Keratinocyte (primary cell): ENCODE data around the gene AHCYL2. TPM values are rescaled to one million over a fixed set of nuclear protein-coding genes. Genes with fewer than 3 reads are reported as not detected.

ENCODE experiments used
- DNase-seq: peaks from one replicate; pipeline ENCODE4 v3.0.0-alpha.2; 2011; ENCODE audit warnings: low read depth, missing footprints, low spot score
- FAIRE-seq: peaks from 2 replicates; lab custom pipeline; 2011; peaks lifted over from hg19 to GRCh38; lab: Jason Lieb, UNC
- H2AFZ ChIP-seq: 2 replicates; pipeline ENCODE4 v1.6.0; 2012; ENCODE audit warnings: low read length, control low read depth, inconsistent platforms; ENCODE audit not compliant: control insufficient read depth
- H3K27ac ChIP-seq: 2 replicates; pipeline ENCODE4 v1.5.1; 2011; ENCODE audit warnings: low read length; ENCODE audit not compliant: control insufficient read depth, insufficient read depth
- H3K27me3 ChIP-seq: 3 replicates; pipeline ENCODE4 v1.6.0; 2011; ENCODE audit warnings: low read length; ENCODE audit not compliant: control insufficient read depth, insufficient read depth; ENCODE audit errors: extremely low read depth
- H3K36me3 ChIP-seq, 2 experiments: 2 replicates in 1 of 2; 3 replicates in 1 of 2; pipeline ENCODE4 v1.5.1; 2011; ENCODE audit warnings: low read length in 2 of 2, mild to moderate bottlenecking in 1 of 2; ENCODE audit not compliant: control insufficient read depth in 2 of 2, insufficient read depth in 2 of 2; ENCODE audit errors: extremely low read depth in 1 of 2
- H3K4me1 ChIP-seq: 3 replicates; pipeline ENCODE4 v1.5.1; 2011; ENCODE audit warnings: low read length; ENCODE audit not compliant: control insufficient read depth, insufficient read depth; ENCODE audit errors: extremely low read depth
- H3K4me2 ChIP-seq: 3 replicates; pipeline ENCODE4 v1.6.0; 2011; ENCODE audit warnings: low read depth, low read length; ENCODE audit not compliant: control insufficient read depth, insufficient read depth; ENCODE audit errors: extremely low read depth
- H3K4me3 ChIP-seq, 3 experiments: fragments of 200-600 bp in 1 of 3; sonication (generic) in 1 of 3; 2 replicates in 2 of 3; 3 replicates in 1 of 3; pipeline ENCODE4 v1.5.1; 2011 to 2016; ENCODE audit warnings: low read length in 3 of 3, mild to moderate bottlenecking in 3 of 3, control low read depth in 2 of 3, inconsistent platforms in 1 of 3, low read depth in 1 of 3, mixed read lengths in 1 of 3, mixed run types in 1 of 3, moderate library complexity in 1 of 3; ENCODE audit not compliant: control insufficient read depth in 2 of 3, insufficient read depth in 2 of 3; ENCODE audit errors: extremely low read depth in 1 of 3
- H3K79me2 ChIP-seq: 2 replicates; pipeline ENCODE4 v1.6.0; 2012; ENCODE audit warnings: low read length; ENCODE audit not compliant: control insufficient read depth, insufficient read depth
- H3K9ac ChIP-seq: 3 replicates; pipeline ENCODE4 v1.6.0; 2011; ENCODE audit warnings: low read length; ENCODE audit not compliant: control insufficient read depth, insufficient read depth; ENCODE audit errors: extremely low read depth
- H3K9me1 ChIP-seq: 3 replicates; pipeline ENCODE4 v1.6.0; 2011; ENCODE audit warnings: low read length; ENCODE audit not compliant: control insufficient read depth, insufficient read depth; ENCODE audit errors: extremely low read depth
- H3K9me3 ChIP-seq: 2 replicates; pipeline ENCODE4 v1.5.1; 2012; ENCODE audit warnings: low read depth, low read length; ENCODE audit not compliant: control insufficient read depth
- H4K20me1 ChIP-seq: 3 replicates; pipeline ENCODE4 v1.6.0; 2011; ENCODE audit warnings: low read length; ENCODE audit not compliant: control insufficient read depth, insufficient read depth; ENCODE audit errors: extremely low read depth
- EZH2 ChIP-seq: IDR thresholded peaks from one replicate; pipeline ENCODE4 v1.6.1; 2012; ENCODE audit warnings: inconsistent platforms, mild to moderate bottlenecking, low read length, moderate library complexity
- dilution Hi-C: fragments of 300-500 bp; cut with MboI; formaldehyde crosslinking; loops from one replicate; pipeline ENCODE4 v1.7.0; 2020; ENCODE audit warnings: low sequenced_read_pairs; ENCODE audit not compliant: extremely low pct_ligation_motif_present
- polyA minus RNA-seq, 3 experiments: library from RNA; depleted of rRNA, polyadenylated mRNA; stranded (reverse); fragments of >200 nt; gene quantifications; 1 replicate in 1 of 3; 2 replicates in 1 of 3; 3 replicates in 1 of 3; pipeline ENCODE4 v1.2.3, GENCODE V29; 2011
- polyA plus RNA-seq, 5 experiments: library from polyadenylated mRNA; depleted of rRNA in 3 of 5; stranded (reverse) in 3 of 5; stranded (forward) in 1 of 5; unstranded in 1 of 5; fragments of >200 nt; gene quantifications; 1 replicate in 1 of 5; 2 replicates in 3 of 5; 3 replicates in 1 of 5; pipeline versions ENCODE4 v1.2.1 to v1.2.3, GENCODE V29; 2011 to 2012; ENCODE audit warnings: missing spikeins in 2 of 5, low read depth in 1 of 5, low replicate concordance in 1 of 5
- TF ChIP-seq, protein P1 (sequence below), 3 experiments: IDR thresholded peaks in 1 of 3; conservative IDR thresholded peaks in 1 of 3; optimal IDR thresholded peaks in 1 of 3; 2 replicates in 2 of 3; 3 replicates in 1 of 3; pipeline versions ENCODE3 to v1.5.1; 2011; ENCODE audit warnings: low read length in 3 of 3, mild to moderate bottlenecking in 3 of 3, moderate library complexity in 2 of 3, control low read depth in 1 of 3, inconsistent platforms in 1 of 3; ENCODE audit not compliant: insufficient read depth in 2 of 3; ENCODE audit errors: extremely low read depth in 1 of 3

AHCYL2 gene
- 21.9 to 39.5 TPM (median 32.8 TPM) in 3 replicates for polyA plus RNA-seq
- 21.9 TPM for polyA plus RNA-seq (2011; ENCODE audit: low read depth)
- 25.6 and 36.9 TPM in 2 replicates for polyA plus RNA-seq (2011; cell fraction: cytosol; rRNA removed)
- polyA plus RNA-seq (2011; cell fraction: nucleus; rRNA removed): 45.9 and 48.0 TPM in 2 replicates
- polyA plus RNA-seq (2012; ENCODE audit: low replicate concordance): 9.4 and 13.8 TPM in 2 replicates
- polyA minus RNA-seq: 38.2 to 49.5 TPM (median 47.0 TPM) in 3 replicates
- polyA minus RNA-seq (2011; cell fraction: cytosol; rRNA and poly(A)+ RNA removed): 24.7 TPM
- 25.0 and 50.1 TPM in 2 replicates for polyA minus RNA-seq (2011; cell fraction: nucleus; rRNA and poly(A)+ RNA removed)

DNA sequence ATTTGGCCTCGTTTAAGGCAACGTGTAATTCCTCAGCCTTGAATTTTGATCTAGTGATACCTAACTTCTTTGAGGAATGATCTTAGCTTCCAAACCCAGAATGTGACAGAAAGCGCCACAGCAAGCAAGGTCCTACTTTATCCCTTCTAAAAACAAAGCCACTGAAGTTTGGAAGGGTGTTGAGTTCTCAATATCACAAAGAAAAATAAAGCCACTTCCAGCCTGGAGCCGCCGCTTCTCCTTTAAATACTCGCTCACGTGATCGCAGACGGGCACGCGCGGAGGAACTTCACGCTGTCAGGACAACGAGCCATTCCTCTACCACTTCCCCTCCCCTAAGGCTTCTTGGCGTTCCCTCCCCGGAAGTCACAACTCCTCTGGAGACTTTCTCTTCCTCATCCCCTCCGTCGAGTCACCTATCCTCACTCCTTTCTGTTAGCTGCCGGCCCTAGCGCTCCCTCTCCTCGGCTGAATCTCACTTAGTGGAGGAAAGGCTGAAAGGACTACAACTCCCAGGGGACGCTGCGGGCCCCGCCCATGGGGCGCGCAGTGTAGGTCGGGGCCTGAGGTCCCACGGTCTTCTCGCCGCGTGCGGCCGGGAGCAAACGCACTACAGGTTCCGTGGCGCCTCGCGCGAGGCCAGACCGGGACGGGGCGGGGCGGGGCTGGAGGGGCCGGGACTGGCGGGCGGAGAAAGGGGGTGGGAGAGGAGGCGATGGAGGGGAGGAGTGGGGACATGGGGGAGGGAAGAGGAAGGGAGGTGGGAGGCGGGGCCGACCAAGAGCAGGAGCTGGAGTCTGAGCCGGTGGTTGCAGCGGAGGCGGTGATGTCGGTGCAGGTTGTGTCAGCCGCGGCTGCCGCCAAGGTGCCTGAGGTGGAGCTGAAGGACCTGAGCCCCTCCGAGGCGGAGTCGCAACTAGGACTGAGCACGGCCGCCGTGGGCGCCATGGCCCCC is at the start of gene AHCYL2:
TSS of gene AHCYL2 (plus strand) at position 780 of the 955 bp plus-strand sequence.
- H3K4me1 ChIP-seq: peaks cover 36% of the 10 kb centered on the region
- H3K4me2 ChIP-seq: peak within 1 kb of the TSS; percentile 98
- peak within 1 kb of the TSS; percentile 99 for H2AFZ ChIP-seq
- peaks cover 34% of the 10 kb centered on the region for H3K79me2 ChIP-seq
- dilution Hi-C loops: no loop called here
- peak within 1 kb of the TSS; percentile 73 to 82 (median 74) for H3K4me3 ChIP-seq
- no peak for TF ChIP-seq EZH2
- TF ChIP-seq, protein P1, sequence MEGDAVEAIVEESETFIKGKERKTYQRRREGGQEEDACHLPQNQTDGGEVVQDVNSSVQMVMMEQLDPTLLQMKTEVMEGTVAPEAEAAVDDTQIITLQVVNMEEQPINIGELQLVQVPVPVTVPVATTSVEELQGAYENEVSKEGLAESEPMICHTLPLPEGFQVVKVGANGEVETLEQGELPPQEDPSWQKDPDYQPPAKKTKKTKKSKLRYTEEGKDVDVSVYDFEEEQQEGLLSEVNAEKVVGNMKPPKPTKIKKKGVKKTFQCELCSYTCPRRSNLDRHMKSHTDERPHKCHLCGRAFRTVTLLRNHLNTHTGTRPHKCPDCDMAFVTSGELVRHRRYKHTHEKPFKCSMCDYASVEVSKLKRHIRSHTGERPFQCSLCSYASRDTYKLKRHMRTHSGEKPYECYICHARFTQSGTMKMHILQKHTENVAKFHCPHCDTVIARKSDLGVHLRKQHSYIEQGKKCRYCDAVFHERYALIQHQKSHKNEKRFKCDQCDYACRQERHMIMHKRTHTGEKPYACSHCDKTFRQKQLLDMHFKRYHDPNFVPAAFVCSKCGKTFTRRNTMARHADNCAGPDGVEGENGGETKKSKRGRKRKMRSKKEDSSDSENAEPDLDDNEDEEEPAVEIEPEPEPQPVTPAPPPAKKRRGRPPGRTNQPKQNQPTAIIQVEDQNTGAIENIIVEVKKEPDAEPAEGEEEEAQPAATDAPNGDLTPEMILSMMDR (optimal IDR thresholded peaks at IDR 0.05 in 1 of 3, IDR thresholded peaks at IDR 0.05 in 1 of 3, conservative IDR thresholded peaks at IDR 0.05 in 1 of 3; ENCODE audit: extremely low read depth in 1 of 3, insufficient read depth in 2 of 3, low read length in 3 of 3): no peak
- H3K27ac ChIP-seq: peak within 1 kb of the TSS; percentile 91
- H4K20me1 ChIP-seq: no peaks in the 10 kb centered on the region
- no peaks in the 10 kb centered on the region for H3K9me3 ChIP-seq
- peak within 1 kb of the TSS; percentile 84 for H3K9ac ChIP-seq
- peak; percentile 73 for DNase-seq
- FAIRE-seq: peak; percentile 72
- H3K36me3 ChIP-seq: no peaks in the 10 kb centered on the region
- H3K9me1 ChIP-seq: no peaks in the 10 kb centered on the region
- no peaks in the 10 kb centered on the region for H3K27me3 ChIP-seq

- no peaks in the 10 kb centered on the region for H3K9me3 ChIP-seq
These were observed 47.7 kb upstream of the AHCYL2 start for GRCh38 chr7:129176916-129177710.

More at GRCh38 chr7:129176916-129177710, 47.7 kb upstream of the AHCYL2 start:
- no peaks in the 10 kb centered on the region for H3K9me1 ChIP-seq
- no peak overlapping the region for H2AFZ ChIP-seq
- H3K4me1 ChIP-seq: peaks cover 5% of the 10 kb centered on the region
- H3K27ac ChIP-seq: no peak overlapping the region
- H3K9ac ChIP-seq: no peak overlapping the region
- H3K36me3 ChIP-seq: no peaks in the 10 kb centered on the region
- dilution Hi-C loops: no loop called here
- DNase-seq (no peak), FAIRE-seq (no peak)
- peak overlapping the region; percentile 10 for H3K4me2 ChIP-seq
- no peaks in the 10 kb centered on the region for H4K20me1 ChIP-seq
- no peaks in the 10 kb centered on the region for H3K79me2 ChIP-seq
- TF ChIP-seq, protein P1 (optimal IDR thresholded peaks at IDR 0.05 in 1 of 3, IDR thresholded peaks at IDR 0.05 in 1 of 3, conservative IDR thresholded peaks at IDR 0.05 in 1 of 3; ENCODE audit: extremely low read depth in 1 of 3, insufficient read depth in 2 of 3, low read length in 3 of 3): no peak
- TF ChIP-seq EZH2: no peak
- no peaks in the 10 kb centered on the region for H3K27me3 ChIP-seq
- H3K4me3 ChIP-seq: no peak overlapping the region
